Measurements from ENCODE around the gene IRF2. TPM values are rescaled to one million over a fixed set of nuclear protein-coding genes. Genes with fewer than 3 reads are reported as not detected.
A peak's percentile ranks its signal among the peaks of the same experiment; 100 is the strongest.

IRF2 gene
- total RNA-seq, 1 donor from 2014 or later, result 19.7 TPM

DNA sequence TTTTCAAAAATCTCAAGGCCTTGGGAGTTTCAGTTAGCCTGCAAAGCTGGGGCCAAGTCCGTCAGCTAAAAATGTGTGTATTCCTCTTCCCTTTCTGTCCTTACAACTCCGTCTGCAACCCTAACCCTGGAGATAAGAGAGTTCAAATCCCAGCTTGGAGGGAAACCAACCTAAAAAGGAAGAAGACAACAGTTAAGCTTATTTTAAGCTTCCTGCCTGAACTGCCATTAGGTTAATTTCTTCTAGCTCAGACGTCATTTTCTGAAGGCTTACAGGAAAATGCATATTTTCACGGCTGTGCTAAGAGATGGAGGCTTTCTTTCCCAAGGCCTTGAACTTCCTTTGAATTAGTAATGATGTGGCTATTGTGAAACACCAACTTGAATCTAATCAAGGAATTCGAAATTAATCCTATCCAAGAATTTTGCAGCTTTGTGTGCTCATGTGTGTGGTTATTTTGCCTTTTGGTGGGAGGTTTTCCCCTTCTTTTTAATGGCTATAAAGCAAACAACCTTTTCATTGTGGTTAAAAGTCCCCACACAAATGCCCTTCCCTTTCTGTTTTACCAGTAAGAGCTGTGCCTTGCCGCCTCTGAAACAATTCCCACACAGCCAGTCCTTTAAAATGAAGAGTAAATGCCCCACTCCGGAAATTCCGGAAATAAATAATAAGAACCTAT is 103.5 kb downstream of the IRF2 start:
- DNase-seq (ENCODE audit: extremely low spot score, unreplicated experiment), result no peak
- peaks cover 10% of the 10 kb centered on the region for H3K4me1 Mint-ChIP-seq (ENCODE audit: unreplicated experiment)

DNA sequence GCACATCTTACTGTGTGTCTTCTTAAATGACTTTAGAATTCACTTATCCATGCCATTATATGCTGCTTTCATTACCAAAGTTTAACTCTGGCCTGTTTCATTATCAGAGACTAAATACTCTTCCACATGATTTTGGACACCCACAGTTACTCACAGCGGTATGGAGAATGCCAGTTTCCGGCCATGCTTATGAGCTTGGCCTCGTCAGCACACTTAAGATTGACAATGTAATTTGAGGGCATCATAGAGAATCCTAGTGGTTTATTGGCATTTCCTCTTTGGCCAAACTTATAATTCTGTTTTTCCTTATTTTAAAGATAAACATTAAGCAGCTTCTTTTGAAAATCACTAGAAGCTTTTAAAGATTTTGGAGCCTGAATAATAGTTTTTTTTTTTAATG is 104.5 kb downstream of the IRF2 start:
- Mint-ChIP-seq H3K4me3 (no peak overlapping the region), H3K27me3 (no peaks in the 10 kb centered on the region), H3K36me3 (no peaks in the 10 kb centered on the region), H3K4me1 (ENCODE audit: unreplicated experiment) (peaks cover 10% of the 10 kb centered on the region), H3K9me3 (peaks cover 7% of the 10 kb centered on the region), H3K27ac (no peak overlapping the region)
- TF ChIP-seq, protein P1, sequence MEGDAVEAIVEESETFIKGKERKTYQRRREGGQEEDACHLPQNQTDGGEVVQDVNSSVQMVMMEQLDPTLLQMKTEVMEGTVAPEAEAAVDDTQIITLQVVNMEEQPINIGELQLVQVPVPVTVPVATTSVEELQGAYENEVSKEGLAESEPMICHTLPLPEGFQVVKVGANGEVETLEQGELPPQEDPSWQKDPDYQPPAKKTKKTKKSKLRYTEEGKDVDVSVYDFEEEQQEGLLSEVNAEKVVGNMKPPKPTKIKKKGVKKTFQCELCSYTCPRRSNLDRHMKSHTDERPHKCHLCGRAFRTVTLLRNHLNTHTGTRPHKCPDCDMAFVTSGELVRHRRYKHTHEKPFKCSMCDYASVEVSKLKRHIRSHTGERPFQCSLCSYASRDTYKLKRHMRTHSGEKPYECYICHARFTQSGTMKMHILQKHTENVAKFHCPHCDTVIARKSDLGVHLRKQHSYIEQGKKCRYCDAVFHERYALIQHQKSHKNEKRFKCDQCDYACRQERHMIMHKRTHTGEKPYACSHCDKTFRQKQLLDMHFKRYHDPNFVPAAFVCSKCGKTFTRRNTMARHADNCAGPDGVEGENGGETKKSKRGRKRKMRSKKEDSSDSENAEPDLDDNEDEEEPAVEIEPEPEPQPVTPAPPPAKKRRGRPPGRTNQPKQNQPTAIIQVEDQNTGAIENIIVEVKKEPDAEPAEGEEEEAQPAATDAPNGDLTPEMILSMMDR (conservative IDR thresholded peaks at IDR 0.05), result no peak
- no peak for DNase-seq (ENCODE audit: extremely low spot score, unreplicated experiment)

More for the DNA sequence above, 103.5 kb downstream of the IRF2 start:
- H3K36me3 Mint-ChIP-seq, result no peaks in the 10 kb centered on the region
- no peak overlapping the region for H3K27ac Mint-ChIP-seq
- TF ChIP-seq, protein P1 (conservative IDR thresholded peaks at IDR 0.05), result no peak
- peaks cover 7% of the 10 kb centered on the region for H3K9me3 Mint-ChIP-seq
- H3K4me3 Mint-ChIP-seq, result no peak overlapping the region
- H3K27me3 Mint-ChIP-seq, result no peaks in the 10 kb centered on the region

GRCh38 chr4:184368731-184369130 is 105.6 kb downstream of the IRF2 start:
- DNase-seq (ENCODE audit: extremely low spot score, unreplicated experiment), result no peak
- TF ChIP-seq, protein P1 (conservative IDR thresholded peaks at IDR 0.05), result no peak
- no peak overlapping the region for H3K4me3 Mint-ChIP-seq
- H3K9me3 Mint-ChIP-seq, result peaks cover 7% of the 10 kb centered on the region
- H3K27me3 Mint-ChIP-seq, result no peaks in the 10 kb centered on the region
- peaks cover 17% of the 10 kb centered on the region for H3K4me1 Mint-ChIP-seq (ENCODE audit: unreplicated experiment)
- H3K27ac Mint-ChIP-seq, result peak overlapping the region; percentile 12
- no peaks in the 10 kb centered on the region for H3K36me3 Mint-ChIP-seq

DNA sequence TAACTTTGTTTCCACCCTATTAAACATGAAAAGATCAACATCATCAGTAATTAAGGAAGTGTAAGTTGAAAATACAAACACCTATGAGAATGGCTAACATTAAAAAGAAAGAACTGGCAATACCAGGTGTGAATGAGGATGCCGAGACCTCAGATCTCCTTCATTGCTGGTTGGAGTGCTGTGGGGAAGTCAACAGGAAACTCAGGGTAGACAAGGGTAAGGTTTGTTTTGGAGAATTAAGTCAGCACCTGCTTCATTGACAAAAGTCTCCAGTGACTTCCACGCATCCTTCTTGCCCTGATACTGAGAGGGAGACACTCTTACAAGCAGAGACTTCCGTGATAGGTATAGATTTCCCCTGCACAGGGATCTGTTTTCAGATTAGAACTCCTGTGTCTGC is 106.1 kb downstream of the IRF2 start:
- DNase-seq (ENCODE audit: extremely low spot score, unreplicated experiment), result no peak
- Mint-ChIP-seq H3K4me1 (ENCODE audit: unreplicated experiment) (peaks cover 19% of the 10 kb centered on the region), H3K9me3 (peaks cover 7% of the 10 kb centered on the region), H3K4me3 (no peak overlapping the region), H3K27ac (peak overlapping the region; percentile 12), H3K27me3 (no peaks in the 10 kb centered on the region), H3K36me3 (no peaks in the 10 kb centered on the region)
- TF ChIP-seq, protein P1 (conservative IDR thresholded peaks at IDR 0.05), result no peak

- Mint-ChIP-seq H3K36me3 (no peaks in the 10 kb centered on the region), H3K27ac (no peak overlapping the region), H3K4me1 (ENCODE audit: unreplicated experiment) (peaks cover 27% of the 10 kb centered on the region), H3K27me3 (no peaks in the 10 kb centered on the region), H3K4me3 (no peak overlapping the region), H3K9me3 (peaks cover 7% of the 10 kb centered on the region)
- TF ChIP-seq, protein P1 (conservative IDR thresholded peaks at IDR 0.05), result no peak
- no peak for DNase-seq (ENCODE audit: extremely low spot score, unreplicated experiment)
Observed at GRCh38 chr4:184364100-184364921, 110.0 kb downstream of the IRF2 start.

Data from type B pancreatic cell (in vitro differentiated cells).